HPDE6-E6E7 (cell line): ENCODE results near the gene CNTNAP2.

Source experiments
- DNase-seq: peaks from one replicate; pipeline ENCODE4 v3.0.0; 2011; ENCODE audit warnings: missing footprints; ENCODE audit errors: extremely low spot score

CNTNAP2 gene

GRCh38 chr7:147852833-147853232, 1736.2 kb downstream of the CNTNAP2 start:
- no peak for DNase-seq

GRCh38 chr7:147857152-147858140, 1740.8 kb downstream of the CNTNAP2 start:
- no peak for DNase-seq

GRCh38 chr7:147858421-147858820, 1741.8 kb downstream of the CNTNAP2 start:
- no peak for DNase-seq

- no peak for DNase-seq
Observed at GRCh38 chr7:147859033-147859432, 1742.4 kb downstream of the CNTNAP2 start.

- DNase-seq = no peak
Observed at GRCh38 chr7:147859486-147859885, 1742.9 kb downstream of the CNTNAP2 start.

- no peak for DNase-seq
Observed at GRCh38 chr7:147861058-147861716, 1744.6 kb downstream of the CNTNAP2 start.

- no peak for DNase-seq
Observed at GRCh38 chr7:147861945-147862344, 1745.3 kb downstream of the CNTNAP2 start.

GRCh38 chr7:147869456-147869855, 1752.9 kb downstream of the CNTNAP2 start:
- no peak for DNase-seq

GRCh38 chr7:147878912-147879661, 1762.5 kb downstream of the CNTNAP2 start:
- DNase-seq = no peak

- DNase-seq = no peak
Observed at GRCh38 chr7:147885869-147886268, 1769.3 kb downstream of the CNTNAP2 start.

GRCh38 chr7:147894271-147894670, 1777.7 kb downstream of the CNTNAP2 start:
- DNase-seq = no peak

GRCh38 chr7:147896121-147896520, 1779.5 kb downstream of the CNTNAP2 start:
- no peak for DNase-seq

- DNase-seq = no peak
Observed at GRCh38 chr7:147903536-147904218, 1787.1 kb downstream of the CNTNAP2 start.

- DNase-seq = no peak
Observed at GRCh38 chr7:147904219-147904576, 1787.6 kb downstream of the CNTNAP2 start.

GRCh38 chr7:147909431-147910148, 1793.0 kb downstream of the CNTNAP2 start:
- DNase-seq = no peak

GRCh38 chr7:147911201-147911601, 1794.6 kb downstream of the CNTNAP2 start:
- DNase-seq = no peak

GRCh38 chr7:147912291-147912690, 1795.7 kb downstream of the CNTNAP2 start:
- DNase-seq = no peak

- DNase-seq = no peak
Observed at GRCh38 chr7:147912946-147913638, 1796.5 kb downstream of the CNTNAP2 start.

- no peak for DNase-seq
Observed at GRCh38 chr7:147915781-147916180, 1799.2 kb downstream of the CNTNAP2 start.

GRCh38 chr7:147916573-147916972, 1800.0 kb downstream of the CNTNAP2 start:
- no peak for DNase-seq
